Vagina (tissue), 2 donors: ENCODE measurements around the gene FAM120B.

ENCODE experiments used
- CTCF ChIP-seq, 3 experiments: fragments of 450-650 bp in 2 of 3; fragments of 200-600 bp in 1 of 3; sonication (generic) in 1 of 3; IDR thresholded peaks; one replicate each; pipeline ENCODE4 v1.5.1; 2017 to 2019; ENCODE audit warnings: antibody characterized with exemption in 3 of 3, mild to moderate bottlenecking in 2 of 3, moderate library complexity in 2 of 3
- POLR2A ChIP-seq, 2 donors: fragments of 450-650 bp; IDR thresholded peaks; one replicate each; pipeline ENCODE4 v1.6.1; 2017; ENCODE audit warnings: antibody characterized with exemption in 2 of 2, mild to moderate bottlenecking in 2 of 2, moderate library complexity in 2 of 2
- POLR2AphosphoS5 ChIP-seq, 2 donors: sonication (generic); formaldehyde crosslinking; IDR thresholded peaks; one replicate each; pipeline ENCODE4 v1.9.0; 2017; ENCODE audit warnings: antibody characterized with exemption in 2 of 2, mild to moderate bottlenecking in 2 of 2, low read depth in 1 of 2; ENCODE audit not compliant: insufficient read depth in 1 of 2

- no peak for TF ChIP-seq CTCF (IDR thresholded peaks at IDR 0.05)
- TF ChIP-seq POLR2A (IDR thresholded peaks at IDR 0.05), result no peak
- no peak for TF ChIP-seq POLR2AphosphoS5 (IDR thresholded peaks at IDR 0.05; ENCODE audit: insufficient read depth in 1 of 2, low read depth in 1 of 2)
Measured at GRCh38 chr6:170307080-170307545, 555 bp downstream of the FAM120B start.
